ENCODE measurements around the gene HCRT.

The HCRT gene

GRCh38 chr17:42183741-42184711 is 1.2 kb downstream of the HCRT start:
- peak; percentile 64 for TF ChIP-seq CTCF (IDR thresholded peaks at IDR 0.05)

GRCh38 chr17:42182927-42183734 is 2.1 kb downstream of the HCRT start:
- no peak for TF ChIP-seq CTCF (IDR thresholded peaks at IDR 0.05)

GRCh38 chr17:42181851-42182207 is 3.4 kb downstream of the HCRT start:
- TF ChIP-seq CTCF (IDR thresholded peaks at IDR 0.05): no peak

- peak; percentile 75 for TF ChIP-seq CTCF (IDR thresholded peaks at IDR 0.05)
Observed at GRCh38 chr17:42180922-42181850, 4.1 kb downstream of the HCRT start, which contains the start of gene KCNH4. TSS of gene KCNH4 (minus strand) at chr17:42181142. CDS start at chr17:42180945, 197 bp downstream.

GRCh38 chr17:42180411-42180921 is 4.8 kb downstream of the HCRT start:
- no peak for TF ChIP-seq CTCF (IDR thresholded peaks at IDR 0.05)

GRCh38 chr17:42179911-42180410 is 5.3 kb downstream of the HCRT start:
- TF ChIP-seq CTCF (IDR thresholded peaks at IDR 0.05): no peak
